GM19043 (cell line): ENCODE measurements around the gene TIGD3.

Experiments used
- ATAC-seq: cut with Tn5 transposase; IDR thresholded peaks from one replicate; pipeline ENCODE4 v1.9.1; 2021; ENCODE audit warnings: low read depth; ENCODE audit not compliant: unreplicated experiment

Gene TIGD3

DNA sequence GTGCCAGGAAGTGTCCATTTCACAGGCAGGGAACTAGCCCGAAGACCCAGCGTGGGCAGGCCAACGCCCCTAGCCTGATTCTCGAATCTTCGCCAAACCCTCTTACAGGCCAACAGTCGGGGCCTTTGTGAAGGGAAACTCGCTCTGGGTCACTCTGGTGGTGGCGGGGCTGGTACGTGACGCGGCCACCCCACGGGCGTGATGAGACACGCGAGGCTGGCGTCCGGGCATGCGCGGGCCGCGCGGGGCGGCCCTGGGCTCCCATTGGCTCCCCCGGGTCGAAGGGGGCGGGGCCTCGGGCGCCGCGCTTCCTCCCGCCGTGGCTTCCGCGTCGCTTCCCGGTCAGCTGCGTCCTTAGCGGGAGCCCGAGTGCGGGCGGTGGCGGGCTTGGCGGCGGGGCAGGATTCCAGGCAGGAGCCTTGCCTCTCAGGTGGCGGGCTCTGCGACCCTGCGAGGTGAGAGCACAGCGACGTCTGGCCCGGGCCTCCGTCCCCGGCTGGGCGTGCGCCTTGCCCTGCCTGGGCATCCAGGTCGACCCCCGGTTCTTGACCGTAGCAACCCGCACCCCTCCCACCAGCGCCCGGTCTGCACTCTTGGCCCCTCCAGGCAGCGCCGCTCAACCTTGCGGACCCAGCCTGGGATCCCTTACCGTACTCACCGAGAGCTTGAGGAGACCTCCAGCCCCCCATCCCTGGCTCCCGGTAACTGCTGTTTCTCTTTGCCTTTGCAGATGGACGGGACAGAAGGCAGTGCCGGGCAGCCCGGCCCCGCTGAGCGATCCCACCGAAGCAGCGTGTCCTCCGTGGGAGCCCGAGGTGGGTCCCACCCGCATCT is 32.0 kb downstream of the TIGD3 start, which contains the start of gene FRMD8:
TSS of gene FRMD8 (plus strand) at position 331 of the 834 bp plus-strand sequence. CDS start at position 731, 400 bp downstream.
- no peak for ATAC-seq

GRCh38 chr11:65388731-65389130 is 34.2 kb downstream of the TIGD3 start:
- no peak for ATAC-seq

GRCh38 chr11:65389294-65389980 is 34.9 kb downstream of the TIGD3 start:
- ATAC-seq: no peak

DNA sequence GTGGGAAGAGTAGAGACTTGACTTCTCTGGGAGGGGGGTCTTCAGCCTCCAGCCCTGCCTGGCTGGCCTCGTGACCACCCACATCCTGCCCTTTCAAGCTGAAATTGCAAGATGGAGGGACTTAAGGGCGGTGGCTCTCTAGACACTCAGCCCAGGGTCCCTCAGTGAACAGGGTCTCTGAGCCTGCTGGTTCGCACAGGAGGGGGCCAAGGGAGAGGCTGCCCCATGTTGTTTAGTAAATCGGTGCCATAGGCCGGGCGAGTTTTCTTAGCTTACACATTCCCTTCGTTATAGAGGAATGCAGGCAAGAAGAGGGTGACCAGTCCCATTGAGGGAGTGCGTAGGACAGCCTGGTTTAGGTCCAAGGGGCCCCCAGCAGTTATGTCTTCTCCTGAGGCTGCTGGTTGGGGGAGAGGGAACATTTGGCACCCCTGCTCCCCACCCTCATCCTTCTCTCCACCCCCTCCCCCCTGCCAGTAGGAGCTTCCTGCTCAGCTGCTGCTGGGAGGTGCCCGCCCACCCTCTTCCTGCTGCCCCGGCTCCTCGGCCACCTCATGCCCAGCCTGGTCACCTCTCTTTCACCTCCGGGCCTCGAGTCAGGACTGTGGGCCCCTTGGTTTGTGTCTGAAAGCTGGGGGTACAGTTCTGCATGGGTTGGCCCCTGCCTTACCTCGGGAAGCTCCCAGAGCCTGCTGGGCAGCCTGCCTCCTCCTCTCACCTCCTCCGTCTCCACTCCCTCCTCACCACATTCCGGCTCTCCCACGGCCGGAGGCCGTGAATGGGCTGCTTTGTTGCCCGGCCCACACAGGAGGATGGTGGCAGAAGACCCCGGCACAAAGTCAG is 35.8 kb downstream of the TIGD3 start:
- ATAC-seq: no peak

DNA sequence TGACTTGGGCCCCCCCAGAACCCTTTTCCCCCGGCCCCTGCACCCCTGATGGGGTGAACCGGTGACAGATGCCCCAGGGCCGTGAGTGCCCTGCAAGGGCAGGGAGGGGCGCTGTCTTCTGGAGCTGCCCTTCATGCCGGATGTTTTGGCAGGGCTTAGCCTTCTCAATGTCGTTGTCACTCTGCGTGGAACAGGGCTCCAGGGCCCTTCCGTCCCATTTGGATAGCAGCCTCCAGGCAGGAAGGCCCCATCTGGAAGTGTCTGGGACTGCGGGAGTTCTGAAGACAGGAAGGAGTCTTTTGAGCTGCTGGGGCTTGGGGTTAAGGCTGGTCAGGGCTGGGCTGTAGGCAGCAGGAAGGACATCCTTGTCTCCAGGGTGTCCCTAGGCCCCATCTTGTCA is 36.4 kb downstream of the TIGD3 start:
- no peak for ATAC-seq

DNA sequence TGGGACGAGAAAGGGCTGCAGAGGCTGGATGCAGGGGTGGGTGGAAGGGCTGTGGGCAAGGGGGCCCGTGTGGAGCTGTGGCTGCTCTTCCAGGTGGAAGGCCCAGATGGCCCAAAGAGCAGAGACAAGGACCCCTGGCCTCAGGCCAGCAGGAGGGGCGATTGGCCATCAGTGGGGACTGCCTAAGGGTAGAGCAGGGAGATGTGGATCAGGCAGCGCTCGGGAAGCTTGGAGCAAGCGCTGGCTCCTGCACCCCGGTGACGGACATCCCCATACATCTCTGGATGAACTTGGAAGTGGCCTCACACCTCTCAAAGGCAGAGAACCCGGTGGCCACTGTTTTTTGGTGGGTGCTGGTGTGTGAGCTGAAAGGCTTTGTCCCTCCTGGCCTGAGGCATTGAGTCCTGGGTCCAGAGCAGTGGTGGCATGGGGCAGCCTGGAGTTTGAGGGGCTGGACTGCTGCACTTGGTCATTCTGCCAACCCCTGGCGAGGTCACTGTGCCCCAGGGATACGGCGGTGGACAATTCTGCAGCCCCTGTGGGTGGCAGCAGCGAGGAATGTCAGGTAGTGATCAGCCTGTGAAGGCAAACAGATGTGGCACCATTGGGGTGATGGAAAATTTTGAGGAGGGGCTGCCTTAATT is 37.8 kb downstream of the TIGD3 start:
- no peak for ATAC-seq

GRCh38 chr11:65392899-65393298 is 38.3 kb downstream of the TIGD3 start:
- no peak for ATAC-seq

- ATAC-seq: no peak
Observed at GRCh38 chr11:65393513-65394079, 39.0 kb downstream of the TIGD3 start.

DNA sequence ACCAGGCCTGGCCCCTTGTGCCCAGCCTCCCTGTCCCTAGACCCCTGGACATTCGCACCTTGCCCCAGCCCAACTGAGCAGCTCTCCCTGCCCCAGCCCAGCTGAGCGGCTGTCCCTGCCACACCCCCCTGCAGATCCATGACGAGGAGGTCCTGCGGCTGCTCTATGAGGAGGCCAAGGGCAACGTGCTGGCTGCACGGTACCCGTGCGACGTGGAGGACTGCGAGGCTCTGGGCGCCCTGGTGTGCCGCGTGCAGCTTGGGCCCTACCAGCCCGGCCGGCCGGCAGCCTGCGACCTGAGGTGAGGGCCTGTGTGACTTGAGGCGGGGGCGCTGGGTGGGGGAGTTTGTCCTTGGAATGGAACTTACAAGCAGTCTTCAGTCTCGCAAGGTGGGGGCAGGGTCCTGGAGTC is 39.6 kb downstream of the TIGD3 start:
- ATAC-seq: no peak

GRCh38 chr11:65395961-65396530 is 41.5 kb downstream of the TIGD3 start:
- no peak for ATAC-seq

- ATAC-seq: no peak
Observed at GRCh38 chr11:65396769-65397745, 42.5 kb downstream of the TIGD3 start.

- ATAC-seq: no peak
Observed at GRCh38 chr11:65398362-65398910, 43.9 kb downstream of the TIGD3 start.

DNA sequence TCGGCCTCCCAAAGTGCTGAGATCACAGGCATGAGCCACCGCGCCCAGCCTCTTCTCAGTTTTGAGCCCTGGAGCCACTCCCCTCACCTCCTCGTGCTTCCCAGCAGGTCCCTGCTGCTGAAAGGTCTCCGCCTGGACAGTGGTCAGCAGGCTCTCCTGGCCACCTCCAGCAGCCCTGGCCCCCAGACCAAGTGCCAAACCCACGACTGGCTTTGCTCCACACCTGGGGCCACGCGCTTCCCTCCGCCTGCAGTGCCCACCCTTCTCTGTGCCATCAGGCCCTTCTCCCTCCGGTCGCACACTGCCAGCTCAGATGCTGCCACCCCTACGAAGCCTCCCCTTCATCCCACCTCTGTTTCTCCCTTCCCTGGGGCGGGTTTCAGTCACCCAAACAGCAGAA is 44.7 kb downstream of the TIGD3 start:
- no peak for ATAC-seq

DNA sequence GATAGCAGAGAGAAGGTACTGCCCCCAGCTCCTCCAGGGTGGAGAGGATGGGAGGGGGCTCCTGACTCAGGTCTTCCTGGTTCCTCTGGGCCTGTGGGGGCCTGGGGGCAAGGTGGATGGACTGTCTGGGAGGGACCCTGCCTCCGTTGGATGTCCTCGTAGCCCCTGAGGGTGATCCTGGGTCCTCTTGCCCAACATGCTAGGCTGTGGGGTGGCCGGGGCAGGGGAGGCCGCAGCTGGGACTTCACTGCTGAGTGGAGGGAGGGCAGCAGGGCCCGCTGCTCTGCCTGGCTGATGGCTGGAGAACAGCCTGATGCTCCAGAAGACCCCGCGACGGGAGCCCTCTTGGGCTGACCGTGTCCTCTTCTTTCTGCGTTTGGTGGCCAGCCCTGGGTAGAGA is 45.3 kb downstream of the TIGD3 start:
- ATAC-seq: no peak

GRCh38 chr11:65400307-65401072 is 45.9 kb downstream of the TIGD3 start:
- no peak for ATAC-seq

DNA sequence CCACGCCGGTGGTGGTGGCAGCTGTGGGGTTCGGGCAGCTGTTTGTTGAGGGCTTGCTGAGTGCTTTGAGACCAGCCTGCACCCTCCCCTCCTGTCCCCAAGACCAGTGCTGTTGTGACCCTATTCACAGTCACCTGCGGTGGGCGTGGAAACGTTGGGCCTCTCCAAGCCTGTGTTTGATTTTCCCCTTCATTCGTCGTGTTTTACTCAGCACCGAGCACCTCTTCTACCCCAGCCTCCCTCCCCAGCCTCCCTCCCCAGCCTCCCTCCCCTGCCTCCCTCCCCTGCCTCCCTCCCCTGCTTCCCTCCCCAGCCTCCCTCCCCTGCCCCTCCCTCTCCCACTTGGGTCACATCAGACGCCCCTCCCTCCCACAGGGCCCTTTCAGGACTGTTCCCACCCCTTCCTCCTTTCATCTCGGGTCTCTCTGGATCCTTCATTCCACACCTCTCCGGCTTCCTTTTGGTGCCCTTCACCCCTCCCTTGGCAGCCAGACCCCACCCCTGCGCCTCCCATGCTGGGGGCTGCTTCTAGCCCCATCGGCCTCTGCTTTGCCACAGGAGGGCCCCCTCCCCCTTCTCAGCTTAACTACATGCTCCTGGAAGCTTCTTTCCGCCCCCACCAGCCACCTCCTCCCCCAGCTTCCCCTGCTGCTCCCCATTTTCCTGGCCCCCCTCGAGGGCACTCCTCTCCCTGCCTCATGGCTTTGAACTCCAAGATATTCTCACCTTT is 46.7 kb downstream of the TIGD3 start:
- ATAC-seq: no peak

DNA sequence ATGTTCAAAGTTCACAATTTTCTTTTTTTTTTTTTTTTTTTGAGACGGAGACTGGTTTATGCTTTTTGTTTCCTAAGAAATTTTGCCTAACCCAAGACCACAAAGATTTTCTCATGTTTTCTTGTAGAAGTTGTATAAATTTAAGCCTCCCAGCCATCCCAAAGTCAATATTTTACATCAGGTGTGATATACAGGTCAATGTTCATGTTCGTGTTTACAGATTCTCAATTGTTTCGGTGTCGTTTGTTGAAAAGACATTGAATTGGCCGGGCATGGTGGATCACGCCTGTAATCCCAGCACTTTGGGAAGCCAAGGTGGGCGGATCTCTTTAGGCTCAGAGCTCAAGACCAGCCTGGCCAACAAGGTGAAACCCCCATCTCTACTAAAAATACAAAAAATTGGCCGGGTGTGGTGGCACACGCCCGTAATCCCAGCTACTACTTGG is 47.3 kb downstream of the TIGD3 start:
- ATAC-seq: no peak
